HG03045 (cell line): Measurements from ENCODE around the gene OCIAD1.
"Not testable (repeated sequence)": the region's sequence is repeated elsewhere in the genome, so short reads cannot be mapped to it uniquely, and the experiment has no call there.

Source experiments
- ATAC-seq: cut with Tn5 transposase; IDR thresholded peaks from one replicate; pipeline ENCODE4 v1.9.1; 2021; ENCODE audit warnings: mild to moderate bottlenecking, moderate library complexity; ENCODE audit not compliant: unreplicated experiment

The OCIAD1 gene

DNA sequence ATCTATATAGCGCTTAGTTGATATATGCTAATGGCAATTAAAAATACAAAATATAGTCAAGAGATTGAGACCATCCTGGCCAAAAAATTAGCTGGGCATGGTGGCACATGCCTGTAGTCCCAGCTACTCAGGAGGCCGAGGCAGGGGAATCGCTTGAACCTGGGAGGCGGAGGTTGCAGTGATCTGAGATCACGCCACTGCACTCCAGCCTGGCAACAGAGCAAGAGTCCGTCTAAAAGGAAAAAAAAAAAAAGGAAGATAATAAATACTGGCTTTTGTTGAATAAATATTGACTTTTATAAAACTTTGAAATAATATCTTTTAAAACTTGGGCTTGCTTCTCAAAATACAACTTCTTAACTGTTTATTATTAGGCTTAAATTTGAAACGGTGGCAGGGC, 14.6 kb upstream of the OCIAD1 start:
- not testable (repeated sequence) for ATAC-seq

GRCh38 chr4:48816971-48817370, 13.9 kb upstream of the OCIAD1 start:
- no peak for ATAC-seq

- not testable (repeated sequence) for ATAC-seq
Observed at GRCh38 chr4:48821431-48821830, 9.5 kb upstream of the OCIAD1 start.

DNA sequence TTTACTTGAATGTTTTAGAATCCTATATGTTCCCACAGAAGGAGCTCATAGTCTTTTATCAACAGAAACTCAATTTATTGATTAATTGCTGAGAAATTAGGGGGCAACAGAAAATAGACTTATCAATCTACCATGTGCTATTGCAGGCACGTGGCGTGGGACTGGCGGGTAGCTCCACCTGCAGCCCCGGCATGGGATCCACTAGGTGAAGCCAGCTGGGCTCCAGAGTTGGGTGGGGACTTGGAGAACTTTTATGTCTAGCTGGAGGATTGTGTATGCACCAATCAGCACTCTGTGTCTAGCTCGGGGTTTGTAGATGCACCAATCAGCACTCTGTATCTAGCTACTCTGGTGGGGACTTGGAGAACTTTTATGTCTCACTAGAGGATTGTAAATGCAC, 3.3 kb upstream of the OCIAD1 start:
- ATAC-seq = no peak

GRCh38 chr4:48831532-48832030, 693 bp downstream of the OCIAD1 start:
- ATAC-seq = no peak

DNA sequence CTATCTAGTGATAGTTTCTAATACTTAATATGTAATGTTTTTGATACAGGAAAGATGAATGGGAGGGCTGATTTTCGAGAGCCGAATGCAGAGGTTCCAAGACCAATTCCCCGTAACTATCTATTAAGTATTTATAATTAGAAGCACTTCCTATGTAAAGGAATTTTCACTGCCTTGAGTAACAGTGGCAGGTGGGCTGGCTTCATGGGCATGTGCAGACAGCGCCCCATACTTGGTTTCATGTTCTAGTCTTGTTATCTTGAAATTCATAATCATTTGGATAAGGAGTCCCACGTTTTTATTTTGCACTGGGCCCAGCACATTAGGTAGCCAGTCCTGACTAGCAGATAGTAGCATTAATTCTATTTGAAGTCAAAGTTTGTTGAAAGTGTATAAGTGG, 1.7 kb downstream of the OCIAD1 start:
- no peak for ATAC-seq

DNA sequence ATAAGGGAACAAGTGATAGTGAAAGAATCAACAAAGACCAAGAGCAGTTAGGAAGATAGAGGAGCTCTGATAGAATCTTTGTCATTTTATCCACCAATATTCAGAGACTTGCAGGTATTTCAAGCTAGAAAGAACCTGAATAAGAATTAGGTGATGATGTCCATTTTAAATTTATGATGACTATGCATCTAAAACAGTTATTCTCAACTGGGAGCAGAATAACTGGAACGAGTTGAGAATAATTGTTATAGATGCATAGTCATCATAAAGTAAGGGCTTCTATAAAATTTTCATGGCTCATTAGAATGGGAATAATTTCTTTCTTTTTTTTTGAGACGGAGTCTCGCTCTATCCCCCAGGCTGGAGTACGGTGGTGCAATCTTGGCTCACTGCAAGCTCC, 5.8 kb downstream of the OCIAD1 start:
- ATAC-seq = no peak

- ATAC-seq = no peak
Observed at GRCh38 chr4:48841045-48841827, 10.3 kb downstream of the OCIAD1 start.

GRCh38 chr4:48844843-48845242, 14.0 kb downstream of the OCIAD1 start:
- no peak for ATAC-seq

DNA sequence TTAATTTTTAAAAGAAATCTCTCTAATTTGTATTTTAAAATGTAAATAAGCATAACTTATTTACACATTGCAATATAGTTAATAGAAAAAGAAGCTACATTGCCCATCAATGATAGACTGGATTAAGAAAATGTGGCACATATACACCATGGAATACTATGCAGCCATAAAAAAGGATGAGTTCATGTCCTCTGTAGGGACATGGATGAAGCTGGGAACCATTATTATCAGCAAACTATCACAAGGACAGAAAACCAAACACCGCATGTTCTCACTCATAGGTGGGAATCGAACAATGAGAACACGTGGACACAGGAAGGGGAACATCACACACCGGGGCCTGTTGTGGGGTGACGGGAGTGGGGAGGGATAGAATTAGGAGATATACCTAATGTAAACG, 17.9 kb downstream of the OCIAD1 start:
- not testable (repeated sequence) for ATAC-seq

DNA sequence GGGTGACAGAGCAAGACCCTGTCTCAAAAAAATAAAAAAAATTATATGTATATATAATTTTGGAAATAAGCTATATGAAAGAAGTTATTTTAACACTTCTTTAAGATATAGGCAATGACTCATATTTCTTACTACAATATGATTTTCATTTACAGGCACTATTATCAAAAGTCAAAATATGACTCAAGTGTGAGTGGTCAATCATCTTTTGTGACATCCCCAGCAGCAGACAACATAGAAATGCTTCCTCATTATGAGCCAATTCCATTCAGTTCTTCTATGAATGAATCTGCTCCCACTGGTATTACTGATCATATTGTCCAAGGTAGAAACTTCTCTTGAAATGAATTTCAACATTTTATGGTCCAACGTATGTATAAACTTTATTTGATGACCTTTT, 20.8 kb downstream of the OCIAD1 start:
- ATAC-seq = no peak

DNA sequence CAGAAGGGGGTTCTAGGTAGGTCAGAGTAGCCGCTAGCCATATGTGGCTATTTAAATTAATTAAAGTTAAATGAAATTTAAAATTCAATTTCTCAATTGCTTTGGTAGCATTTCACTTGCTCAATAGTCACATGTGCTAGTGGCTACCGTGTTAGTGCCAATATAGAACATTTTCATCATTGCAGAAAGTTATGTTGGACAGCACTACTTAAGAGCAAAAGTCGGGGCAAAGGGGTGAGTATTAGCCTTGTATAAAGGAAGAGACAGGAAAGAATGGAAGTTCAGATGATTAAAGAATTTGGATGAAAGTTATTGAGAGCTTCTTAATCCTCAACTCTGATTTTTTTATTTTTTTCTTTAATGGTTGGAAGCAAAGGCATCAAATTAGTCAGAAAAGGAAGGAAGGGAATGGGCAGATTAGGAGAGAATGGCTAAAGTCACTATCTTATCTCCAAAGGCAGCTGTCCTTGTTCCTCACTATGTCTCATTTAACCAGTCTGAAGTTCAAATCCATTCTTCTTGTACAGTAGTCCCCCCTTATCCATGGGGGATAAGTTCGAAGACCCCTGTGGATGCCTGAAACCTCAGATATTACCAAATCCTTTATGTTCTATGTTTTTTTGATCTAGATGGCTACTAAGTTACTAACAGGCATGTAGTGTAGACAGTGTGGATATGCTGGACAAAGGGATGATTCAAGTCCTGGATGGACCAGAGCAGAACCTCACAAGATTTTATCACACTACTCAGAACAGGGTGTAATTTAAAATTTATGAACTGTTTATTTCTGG, 22.9 kb downstream of the OCIAD1 start:
- ATAC-seq = no peak

DNA sequence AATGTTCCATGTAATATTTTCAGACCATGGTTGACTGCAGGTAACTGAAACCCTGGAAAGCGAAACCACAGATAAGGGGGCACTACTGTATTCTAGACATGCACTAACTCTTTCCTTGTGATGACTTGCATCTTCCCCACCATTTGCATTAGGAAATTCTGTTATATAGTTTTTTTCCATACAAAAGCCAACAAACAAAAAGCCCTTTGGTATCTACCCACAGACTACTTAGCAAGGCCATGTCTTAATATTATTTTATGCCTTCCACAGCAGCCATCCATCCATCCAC, 23.5 kb downstream of the OCIAD1 start:
- ATAC-seq = no peak

GRCh38 chr4:48854982-48855381, 24.1 kb downstream of the OCIAD1 start:
- no peak for ATAC-seq

- ATAC-seq = no peak
Observed at GRCh38 chr4:48858130-48858529, 27.2 kb downstream of the OCIAD1 start.

- no peak for ATAC-seq
Observed at GRCh38 chr4:48862038-48862437, 31.1 kb downstream of the OCIAD1 start.

GRCh38 chr4:48862661-48863060, 31.8 kb downstream of the OCIAD1 start:
- ATAC-seq = no peak

DNA sequence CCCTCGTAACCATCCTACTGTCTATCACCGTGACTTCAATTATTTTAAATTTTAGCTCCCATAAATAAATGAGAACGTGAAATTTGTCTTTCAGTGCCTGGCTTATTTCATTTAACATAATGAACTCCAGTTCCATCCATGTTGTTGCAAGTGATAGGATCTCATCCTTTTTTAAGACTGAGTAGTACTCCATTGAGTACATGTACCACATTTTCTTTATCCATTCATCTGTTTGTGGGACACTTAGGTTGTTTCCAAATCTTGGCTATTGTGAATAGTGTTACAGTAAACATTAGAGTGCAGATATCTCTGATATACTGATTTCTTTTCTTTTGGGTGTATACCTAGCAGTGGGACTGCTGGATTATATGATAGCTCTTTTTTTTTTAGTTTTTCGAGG, 32.8 kb downstream of the OCIAD1 start:
- no peak for ATAC-seq

DNA sequence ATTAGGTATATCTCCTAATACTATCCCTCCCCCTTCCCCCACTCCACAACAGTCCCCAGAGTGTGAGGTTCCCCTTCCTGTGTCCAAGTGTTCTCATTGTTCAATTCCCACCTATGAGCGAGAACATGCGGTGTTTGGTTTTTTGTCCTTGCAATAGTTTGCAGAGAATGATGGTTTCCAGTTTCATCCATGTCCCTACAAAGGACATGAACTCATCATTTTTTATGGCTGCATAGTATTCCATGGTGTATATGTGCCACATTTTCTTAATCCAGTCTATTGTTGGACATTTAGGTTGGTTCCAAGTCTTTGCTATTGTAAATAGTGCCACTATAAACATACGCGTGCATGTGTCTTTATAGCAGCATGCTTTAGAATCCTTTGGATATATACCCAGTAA, 33.8 kb downstream of the OCIAD1 start:
- ATAC-seq = not testable (repeated sequence)

GRCh38 chr4:48877827-48878535, 47.1 kb downstream of the OCIAD1 start:
- no peak for ATAC-seq

DNA sequence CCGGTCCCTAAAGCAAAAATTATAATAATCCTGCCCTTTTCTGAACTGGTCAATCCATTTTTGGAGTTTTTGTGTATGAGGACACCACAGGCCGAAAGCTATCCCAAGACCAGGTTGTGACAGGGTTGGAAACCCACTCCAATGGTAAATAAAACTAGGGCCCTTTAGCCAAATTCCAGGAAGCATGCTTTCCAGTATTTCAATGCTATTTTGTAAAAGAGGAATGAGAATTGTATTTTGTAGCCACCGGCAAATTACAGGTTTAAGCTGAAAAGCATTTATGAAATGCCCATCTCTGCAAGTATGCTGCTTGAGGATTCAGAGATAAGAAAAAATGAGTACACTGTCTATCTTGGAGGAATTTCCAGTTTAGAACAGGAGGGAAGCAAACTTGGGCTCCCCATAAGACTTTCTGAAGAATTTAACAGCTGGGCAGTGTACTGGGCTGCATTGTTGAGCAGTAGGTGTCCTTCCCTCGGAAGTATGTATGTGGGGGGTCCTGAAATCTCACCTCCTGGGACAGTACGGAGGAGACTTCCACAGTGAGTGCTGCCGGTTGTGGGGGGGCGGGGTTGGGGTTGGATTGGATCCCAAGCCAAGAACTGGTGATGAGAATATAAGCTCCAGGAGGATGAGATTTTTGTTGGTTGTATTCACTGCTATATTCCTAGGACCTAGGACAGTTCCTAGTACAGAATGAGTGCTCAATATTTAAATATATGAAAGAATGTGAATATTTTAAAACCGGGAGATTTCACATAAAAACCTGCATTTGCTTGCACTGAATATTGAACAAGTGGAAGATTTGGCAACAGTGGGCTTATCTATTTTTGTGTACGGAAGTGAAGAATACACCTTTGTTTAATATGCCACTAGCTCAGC, 48.9 kb downstream of the OCIAD1 start:
- no peak for ATAC-seq
